Measurements from ENCODE around the gene ANKRD36. TPM values are rescaled to one million over a fixed set of nuclear protein-coding genes. Genes with fewer than 3 reads are reported as not detected.
"Not testable (repeated sequence)": the region's sequence is repeated elsewhere in the genome, so short reads cannot be mapped to it uniquely, and the experiment has no call there.

ANKRD36 gene
- total and polyA plus RNA-seq, 2 of the 4 experiments (the other 2 are of a cell fraction), result 2.6 to 20.1 TPM

DNA sequence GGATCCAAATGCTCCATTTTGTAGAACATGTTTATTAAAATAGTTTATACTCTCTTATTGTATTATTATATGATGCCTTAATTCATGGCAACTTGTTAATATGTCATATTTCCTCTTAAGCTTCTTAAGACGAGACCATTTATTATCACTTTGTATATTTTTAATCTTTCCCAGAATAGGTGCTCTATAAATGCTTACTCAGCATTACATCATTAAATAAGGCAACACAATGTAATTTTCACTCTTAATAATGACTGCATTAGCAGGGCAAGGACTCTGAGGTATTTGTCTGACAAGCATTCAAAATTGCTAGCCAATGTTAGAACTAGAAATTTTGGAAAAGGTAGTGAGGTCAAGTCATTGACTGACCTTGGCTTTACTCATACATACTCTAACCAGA is 180.7 kb downstream of the ANKRD36 start:
- BruUV-seq (replicated peaks); H3K9me3 ChIP-seq (ENCODE audit: control insufficient read depth, insufficient read depth, low read length); H3K4ac ChIP-seq (ENCODE audit: low read depth, low read length); POLR2A ChIA-PET (ENCODE audit: unreplicated experiment); H4K5ac ChIP-seq (ENCODE audit: low read depth, low read length); H3K4me3 ChIP-seq (ENCODE audit: insufficient read depth, low read depth, low read length); H3K9ac ChIP-seq (ENCODE audit: low read depth, low read length); H3K36me3 ChIP-seq (ENCODE audit: control insufficient read depth, insufficient read depth, low read length); H2BK120ac ChIP-seq (ENCODE audit: low read depth, low read length); H3K9me1 ChIP-seq (ENCODE audit: insufficient read depth, low read length); H2BK5ac ChIP-seq (ENCODE audit: low read depth, low read length, poor library complexity, severe bottlenecking); H2AK5ac ChIP-seq (ENCODE audit: low read depth, low read length); ATAC-seq (ENCODE audit: low read depth); intact Hi-C loops (cut with micrococcal nuclease); H3K14ac ChIP-seq (replicated peaks; ENCODE audit: low read depth, low read length); H4K8ac ChIP-seq (ENCODE audit: low read depth in 2 of 2, low read length in 2 of 2); dilution Hi-C loops (cut with HindIII; ENCODE audit: low sequenced_read_pairs, unreplicated experiment); H3K56ac ChIP-seq (ENCODE audit: extremely low read depth, insufficient read depth, low read length); H3K79me1 ChIP-seq (ENCODE audit: low read depth in 1 of 2, low read length in 2 of 2); H2BK15ac ChIP-seq (ENCODE audit: low read depth, low read length); H3K23ac ChIP-seq (ENCODE audit: low read depth, low read length); DNase-seq; H4K20me1 ChIP-seq (ENCODE audit: insufficient read depth, low read length); H3K18ac ChIP-seq (ENCODE audit: low read depth, low read length); in situ Hi-C loops (cut with MboI; ENCODE audit: low sequenced_read_pairs); H3K4me2 ChIP-seq (ENCODE audit: low read depth, low read length); H3K27me3 ChIP-seq (ENCODE audit: control insufficient read depth, insufficient read depth, low read length); H2BK20ac ChIP-seq (ENCODE audit: low read depth, low read length); H2AK9ac ChIP-seq (replicated peaks; ENCODE audit: low read depth, low read length, poor library complexity); CTCF ChIA-PET; H3K27ac ChIP-seq (ENCODE audit: insufficient read depth, low read length); H2AFZ ChIP-seq (replicated peaks; ENCODE audit: low read length, poor library complexity); H4K91ac ChIP-seq (ENCODE audit: insufficient read depth, low read depth, low read length); H3K4me1 ChIP-seq (ENCODE audit: control insufficient read depth, insufficient read depth, low read length): not testable (repeated sequence)
- WGBS, 2 experiments (ENCODE audit: extremely low coverage in 2 of 2, insufficient read length in 1 of 2), result no CpG with 5 or more reads among the region's 1 CpG
- peak; percentile 63 for TF ChIP-seq MAFK (IDR thresholded peaks at IDR 0.05; ENCODE audit: low read depth, low read length)

Small RNA genes within 50 kb of the gene (microRNA-seq; reads per million reads assigned to microRNA genes)
- gene RN7SL313P (ENCODE audit: insufficient read depth, insufficient read length), result not detected

Small RNA genes within 50 kb of the gene (small RNA-seq; reads per million reads assigned to genes)
- gene RN7SL313P, result 0 reads per million in 5 experiments

Other genes with a start within 250 kb of the ANKRD36 start
- gene SEMA4C, start 243.1 kb upstream of the ANKRD36 start, total RNA-seq (2012; rRNA removed), result 13.3 and 15.8 TPM in 2 replicates
- gene SEMA4C, start 243.1 kb upstream of the ANKRD36 start, polyA plus RNA-seq (2012; rRNA removed), result 24.3 and 25.5 TPM in 2 replicates
- gene FAM178B, start 126.6 kb upstream of the ANKRD36 start, total RNA-seq (2012; rRNA removed), result not detected in 2 replicates
- not detected in 2 replicates for gene FAM178B, start 126.6 kb upstream of the ANKRD36 start, polyA plus RNA-seq (2012; rRNA removed)
- gene FAHD2B, start 18.3 kb upstream of the ANKRD36 start, total RNA-seq (2012; rRNA removed), result 6.9 and 7.9 TPM in 2 replicates
- gene FAHD2B, start 18.3 kb upstream of the ANKRD36 start, polyA plus RNA-seq (2012; rRNA removed), result 5.6 and 5.7 TPM in 2 replicates

Measured in IMR-90 (cell line).